H1 (cell line): ENCODE data around the gene RAP2A. TPM values are rescaled to one million over a fixed set of nuclear protein-coding genes. Genes with fewer than 3 reads are reported as not detected.

Source experiments
- CTCF ChIA-PET: fragments of 300-600 bp; sonication (Branson Sonifier 250); formaldehyde crosslinking; loops from one replicate; lab custom pipeline; 2021; ENCODE audit not compliant: partially characterized antibody; lab: Charles Lee
- POLR2A ChIA-PET: fragments of 300-600 bp; sonication (Branson Sonifier 250); formaldehyde crosslinking; loops from one replicate; lab custom pipeline; 2021; ENCODE audit warnings: inconsistent platforms; ENCODE audit not compliant: partially characterized antibody; lab: Charles Lee
- DNase-seq, 2 experiments: peaks; one replicate each; pipeline versions ENCODE4 v3.0.0 to v3.0.0-alpha.2; 2010 to 2022; ENCODE audit warnings: low spot score in 2 of 2, low read depth in 1 of 2, mixed read lengths in 1 of 2
- FAIRE-seq: peaks from 2 replicates; lab custom pipeline; 2011; peaks lifted over from hg19 to GRCh38; lab: Jason Lieb, UNC
- H2AFZ ChIP-seq: 2 replicates; pipeline ENCODE4 v1.8.1; 2012; ENCODE audit warnings: low read length, inconsistent platforms
- H2AK5ac ChIP-seq: 2 replicates; pipeline ENCODE4 v1.6.1; 2013; ENCODE audit warnings: low read depth, low read length
- H2BK120ac ChIP-seq: replicated peaks from 2 replicates; pipeline ENCODE3; 2013; ENCODE audit warnings: low read depth, low read length, inconsistent platforms
- H2BK12ac ChIP-seq: 2 replicates; pipeline ENCODE4 v1.6.1; 2013; ENCODE audit warnings: low read depth, low read length
- H2BK15ac ChIP-seq: 2 replicates; pipeline ENCODE4 v1.6.1; 2013; ENCODE audit warnings: low read length
- H2BK20ac ChIP-seq: 2 replicates; pipeline ENCODE4 v1.6.1; 2013; ENCODE audit warnings: low read length
- H2BK5ac ChIP-seq: 2 replicates; pipeline ENCODE4 v1.6.1; 2013; ENCODE audit warnings: low read depth, low read length
- H3K14ac ChIP-seq: 2 replicates; pipeline ENCODE4 v1.6.1; 2013; ENCODE audit warnings: inconsistent platforms; ENCODE audit not compliant: insufficient read length
- H3K18ac ChIP-seq: 2 replicates; pipeline ENCODE4 v1.6.1; 2013; ENCODE audit warnings: low read length; ENCODE audit errors: extremely low read depth
- H3K23ac ChIP-seq: 2 replicates; pipeline ENCODE4 v1.6.1; 2013; ENCODE audit warnings: inconsistent platforms; ENCODE audit not compliant: insufficient read length
- H3K23me2 ChIP-seq: 2 replicates; pipeline ENCODE4 v1.6.1; 2013; ENCODE audit warnings: low read depth, low read length
- H3K27ac ChIP-seq: 2 replicates; pipeline ENCODE4 v1.6.1; 2011; ENCODE audit warnings: low read depth, low read length, inconsistent platforms
- H3K27me3 ChIP-seq, 4 experiments: replicated peaks in 1 of 4; 1 replicate in 1 of 4; 2 replicates in 3 of 4; pipeline versions ENCODE4 v1.6.1 to v1.8.1; 2011 to 2013; ENCODE audit warnings: low read length in 3 of 4, mild to moderate bottlenecking in 3 of 4, inconsistent platforms in 2 of 4, mixed read lengths in 2 of 4, moderate library complexity in 1 of 4; ENCODE audit not compliant: control insufficient read depth in 3 of 4, insufficient read depth in 3 of 4; ENCODE audit errors: extremely low read depth in 1 of 4
- H3K36me3 ChIP-seq, 4 experiments: 2 replicates each; pipeline versions ENCODE4 v1.6.1 to v1.8.1; 2011 to 2013; ENCODE audit warnings: mild to moderate bottlenecking in 4 of 4, low read length in 3 of 4, moderate library complexity in 2 of 4, control low read depth in 1 of 4, inconsistent platforms in 1 of 4; ENCODE audit not compliant: insufficient read depth in 4 of 4, control insufficient read depth in 2 of 4
- H3K4ac ChIP-seq: replicated peaks from 2 replicates; pipeline ENCODE3; 2013; ENCODE audit warnings: low read length, low read depth, mixed read lengths, inconsistent platforms; ENCODE audit not compliant: insufficient read length
- H3K4me1 ChIP-seq, 4 experiments: replicated peaks in 1 of 4; 1 replicate in 1 of 4; 2 replicates in 3 of 4; pipeline versions ENCODE4 v1.6.1 to v1.8.1; 2011 to 2013; ENCODE audit warnings: low read length in 3 of 4, inconsistent platforms in 2 of 4, mixed read lengths in 1 of 4; ENCODE audit not compliant: insufficient read depth in 4 of 4, control insufficient read depth in 3 of 4
- H3K4me2 ChIP-seq, 2 experiments: 2 replicates each; pipeline versions ENCODE4 v1.6.1 to v1.8.1; 2011 to 2013; ENCODE audit warnings: low read depth in 2 of 2, low read length in 2 of 2, control low read depth in 1 of 2, inconsistent platforms in 1 of 2, mild to moderate bottlenecking in 1 of 2; ENCODE audit not compliant: insufficient read depth in 1 of 2
- H3K4me3 ChIP-seq, 4 experiments: fragments of 200-600, 300-600 bp in 1 of 4; sonication (generic), shearing (Covaris generic), sonication (Bioruptor Twin) in 1 of 4; 2 replicates each; pipeline versions ENCODE4 v1.5.1 to v1.8.1; 2011 to 2016; ENCODE audit warnings: low read length in 4 of 4, low read depth in 3 of 4, control low read depth in 2 of 4, inconsistent platforms in 2 of 4, mild to moderate bottlenecking in 2 of 4, mixed read lengths in 1 of 4, moderate library complexity in 1 of 4; ENCODE audit not compliant: insufficient read depth in 2 of 4; ENCODE audit errors: extremely low read depth in 1 of 4
- H3K56ac ChIP-seq: replicated peaks from 2 replicates; pipeline ENCODE3; 2013; ENCODE audit warnings: low read depth, mild to moderate bottlenecking, mixed read lengths, low read length, inconsistent platforms; ENCODE audit not compliant: insufficient read length
- H3K79me1 ChIP-seq: 2 replicates; pipeline ENCODE4 v1.6.1; 2013; ENCODE audit warnings: low read depth, low read length, control low read depth
- H3K79me2 ChIP-seq, 2 experiments: 2 replicates each; pipeline versions ENCODE4 v1.6.1 to v1.8.1; 2012 to 2013; ENCODE audit warnings: low read length in 2 of 2, mild to moderate bottlenecking in 2 of 2, inconsistent platforms in 1 of 2; ENCODE audit not compliant: insufficient read depth in 2 of 2, control insufficient read depth in 1 of 2
- H3K9ac ChIP-seq, 4 experiments: replicated peaks in 1 of 4; 1 replicate in 1 of 4; 2 replicates in 3 of 4; pipeline versions ENCODE4 v1.6.1 to v1.8.1; 2011 to 2013; ENCODE audit warnings: low read depth in 3 of 4, low read length in 3 of 4, control low read depth in 2 of 4, mild to moderate bottlenecking in 2 of 4, moderate library complexity in 2 of 4, inconsistent platforms in 1 of 4; ENCODE audit errors: extremely low read depth in 1 of 4
- H3K9me3 ChIP-seq, 2 experiments: 2 replicates each; pipeline versions ENCODE4 v1.6.1 to v1.8.1; 2012 to 2013; ENCODE audit warnings: mild to moderate bottlenecking in 2 of 2, moderate library complexity in 2 of 2, control low read depth in 1 of 2, inconsistent platforms in 1 of 2, low read depth in 1 of 2, low read length in 1 of 2, mixed read lengths in 1 of 2; ENCODE audit not compliant: insufficient read depth in 2 of 2
- H4K20me1 ChIP-seq, 2 experiments: replicated peaks in 1 of 2; 2 replicates each; pipeline versions ENCODE3 to v1.8.1; 2011 to 2013; ENCODE audit warnings: inconsistent platforms in 2 of 2, low read length in 2 of 2, mild to moderate bottlenecking in 1 of 2; ENCODE audit not compliant: insufficient read depth in 2 of 2, control insufficient read depth in 1 of 2
- H4K5ac ChIP-seq: 2 replicates; pipeline ENCODE4 v1.6.1; 2013; ENCODE audit warnings: low read length, low read depth, mixed read lengths, inconsistent platforms; ENCODE audit not compliant: insufficient read length
- H4K8ac ChIP-seq: 2 replicates; pipeline ENCODE4 v1.8.0; 2013; ENCODE audit warnings: mild to moderate bottlenecking, moderate library complexity, low read length, inconsistent platforms; ENCODE audit not compliant: insufficient read depth; ENCODE audit errors: extremely low read depth
- H4K91ac ChIP-seq: replicated peaks from 2 replicates; pipeline ENCODE3; 2013; ENCODE audit warnings: low read length, mixed read lengths, inconsistent platforms; ENCODE audit not compliant: insufficient read length
- CHD2 ChIP-seq: IDR thresholded peaks from 2 replicates; pipeline ENCODE4 v1.6.1; 2012; ENCODE audit warnings: low read length, improper control_type of control experiment
- GTF2F1 ChIP-seq: IDR thresholded peaks from 2 replicates; pipeline ENCODE4 v1.6.1; 2012; ENCODE audit warnings: low read depth, low read length, improper control_type of control experiment, borderline replicate concordance
- PHF8 ChIP-seq: fragments of 200-600 bp; sonication (generic); conservative IDR thresholded peaks from 2 replicates; pipeline ENCODE4 v1.7.1; 2012; ENCODE audit warnings: low read depth, mild to moderate bottlenecking, inconsistent platforms, low read length, moderate library complexity
- RFX5 ChIP-seq: IDR thresholded peaks from 2 replicates; pipeline ENCODE4 v1.6.1; 2011; ENCODE audit warnings: low read depth, low read length, improper control_type of control experiment, borderline replicate concordance
- RNF2 ChIP-seq: fragments of 200-900, 300-1000 bp; sonication (generic); IDR thresholded peaks from 2 replicates; pipeline ENCODE4 v1.7.1; 2016; ENCODE audit warnings: borderline replicate concordance, low read depth, mild to moderate bottlenecking, antibody characterized with exemption, low read length; ENCODE audit not compliant: poor library complexity, severe bottlenecking; ENCODE audit errors: missing control alignments
- TAF1 ChIP-seq: IDR thresholded peaks from 2 replicates; pipeline ENCODE4 v1.6.1; 2011; ENCODE audit warnings: mild to moderate bottlenecking, low read depth, low read length
- whole genome bisulfite sequencing, 2 experiments: shearing (Covaris generic) in 1 of 2; methylation state at CpG; one replicate each; pipeline versions ENCODE4 v1.1.6 to v1.1.7; 2013 to 2015; ENCODE audit warnings: low lambda C conversion rate in 2 of 2, mixed read lengths in 2 of 2, inconsistent platforms in 1 of 2, low coverage in 1 of 2, missing lambda C conversion rate in 1 of 2; ENCODE audit not compliant: insufficient replicate concordance in 2 of 2, insufficient coverage in 1 of 2, insufficient read length in 1 of 2; ENCODE audit errors: extremely low coverage in 1 of 2, missing lambda C conversion rate in 1 of 2; 5-methylcytosine and 5-hydroxymethylcytosine counted together
- polyA plus RNA-seq, 7 experiments: library from polyadenylated mRNA; depleted of rRNA in 3 of 7; stranded (reverse) in 5 of 7; unstranded in 2 of 7; fragments of >200 nt in 5 of 7; fragments of 200-250 nt in 2 of 7; gene quantifications; 1 replicate in 5 of 7; 2 replicates in 1 of 7; 4 replicates in 1 of 7; pipeline versions ENCODE4 v1.2.1 to v1.2.3, GENCODE V29; 2011 to 2013; ENCODE audit warnings: missing spikeins in 2 of 7, mixed read lengths in 2 of 7
- total RNA-seq: library from RNA; stranded (reverse); fragmentation: NEBNext Ultra II Directional; extraction: Animal tissue kit (Norgen Biotek cat#: 25700); gene quantifications from 2 replicates; pipeline ENCODE4 v1.2.1, GENCODE V29; 2021

The RAP2A gene
- total and polyA plus RNA-seq, 2 of the 8 experiments (the other 6 are each of a cell fraction or from before 2014, with no cell fraction given) = 8.4 to 43.4 TPM

GRCh38 chr13:97496511-97496910 lies 62.5 kb downstream of the RAP2A start:
- WGBS, 2 experiments = 91% methylated on average over 2 of the region's 2 CpGs; no CpG with 5 or more reads in 1 of the 2 experiments
- POLR2A ChIA-PET = no interaction called here

More at GRCh38 chr13:97496511-97496910, 62.5 kb downstream of the RAP2A start:
- no peaks in the 10 kb centered on the region; a peak in 1 of 4 replicates for H3K9me3 ChIP-seq
- no peaks in the 10 kb centered on the region for H3K27me3 ChIP-seq
- H3K23ac ChIP-seq = no peak overlapping the region
- no peaks in the 10 kb centered on the region for H3K4me1 ChIP-seq
- H2BK12ac ChIP-seq = no peak overlapping the region
- H3K36me3 ChIP-seq = no peaks in the 10 kb centered on the region
- H3K9ac ChIP-seq = no peak overlapping the region
- DNase-seq (no peak), FAIRE-seq (no peak)
- H3K4me2 ChIP-seq = no peak overlapping the region
- no peak overlapping the region for H3K18ac ChIP-seq
- H2BK120ac ChIP-seq = no peak overlapping the region
- H3K14ac ChIP-seq = no peak overlapping the region
- no peaks in the 10 kb centered on the region for H4K20me1 ChIP-seq
- H3K23me2 ChIP-seq = no peaks in the 10 kb centered on the region
- CTCF ChIA-PET = interaction anchor here (0.5 to 0.9 kb wide), 2 partner anchors 269 to 1097 kb away, joined by 3 to 4 read pairs; no protein-coding TSS in a partner anchor
- H3K27ac ChIP-seq = no peak overlapping the region
- no peaks in the 10 kb centered on the region for H3K79me1 ChIP-seq
- no peaks in the 10 kb centered on the region for H3K79me2 ChIP-seq
- no peak overlapping the region for H4K5ac ChIP-seq
- H2AK5ac ChIP-seq = no peak overlapping the region
- no peak overlapping the region for H3K4me3 ChIP-seq
- no peak overlapping the region for H3K4ac ChIP-seq
- no peak overlapping the region for H4K91ac ChIP-seq
- no peak overlapping the region for H2BK20ac ChIP-seq
- H4K8ac ChIP-seq = no peak overlapping the region
- TF ChIP-seq CHD2 (no peak), PHF8 (no peak), GTF2F1 (no peak), TAF1 (no peak), RFX5 (no peak), RNF2 (no peak)
- 0 out of 2 replicates have a peak overlapping the region, but pooled peaks have one; percentile 5 for H2AFZ ChIP-seq
- no peak overlapping the region for H2BK15ac ChIP-seq
- no peak overlapping the region for H2BK5ac ChIP-seq
- H3K56ac ChIP-seq = no peak overlapping the region
